Measurements from ENCODE around the gene UQCRHL.

Gene UQCRHL

GRCh38 chr1:15762546-15762945, 44.9 kb downstream of the UQCRHL start:
- DNase-seq (ENCODE audit: extremely low read depth, insufficient read length), result no peak
- TF ChIP-seq CTCF (IDR thresholded peaks at IDR 0.05; ENCODE audit: insufficient read depth, low read length, poor library complexity, severe bottlenecking), result no peak
- Histone ChIP-seq H3K4me3 (replicated peaks; ENCODE audit: low read depth, low read length) (no peak overlapping the region), H3K27me3 (replicated peaks; ENCODE audit: control insufficient read depth, insufficient read depth, low read length) (no peaks in the 10 kb centered on the region; the same call in 1 of the 2 replicates), H3K36me3 (ENCODE audit: control insufficient read depth, insufficient read depth, low read length) (no peaks in the 10 kb centered on the region)

GRCh38 chr1:15761366-15762128, 45.9 kb downstream of the UQCRHL start:
- H3K36me3 ChIP-seq (ENCODE audit: control insufficient read depth, insufficient read depth, low read length), result no peaks in the 10 kb centered on the region
- no peak for TF ChIP-seq CTCF (IDR thresholded peaks at IDR 0.05; ENCODE audit: insufficient read depth, low read length, poor library complexity, severe bottlenecking)
- no peak for DNase-seq (ENCODE audit: extremely low read depth, insufficient read length)
- no peaks in the 10 kb centered on the region; the same call in 1 of the 2 replicates for H3K27me3 ChIP-seq (replicated peaks; ENCODE audit: control insufficient read depth, insufficient read depth, low read length)
- H3K4me3 ChIP-seq (replicated peaks; ENCODE audit: low read depth, low read length), result no peak overlapping the region

GRCh38 chr1:15760520-15761211, 46.8 kb downstream of the UQCRHL start:
- Histone ChIP-seq H3K36me3 (ENCODE audit: control insufficient read depth, insufficient read depth, low read length) (no peaks in the 10 kb centered on the region), H3K27me3 (replicated peaks; ENCODE audit: control insufficient read depth, insufficient read depth, low read length) (peaks cover 1% of the 10 kb centered on the region; the same call in 1 of the 2 replicates), H3K4me3 (replicated peaks; ENCODE audit: low read depth, low read length) (no peak overlapping the region)
- TF ChIP-seq CTCF (IDR thresholded peaks at IDR 0.05; ENCODE audit: insufficient read depth, low read length, poor library complexity, severe bottlenecking), result no peak
- no peak for DNase-seq (ENCODE audit: extremely low read depth, insufficient read length)

- peaks cover 1% of the 10 kb centered on the region; the same call in 1 of the 2 replicates for H3K27me3 ChIP-seq (replicated peaks; ENCODE audit: control insufficient read depth, insufficient read depth, low read length)
- no peak for TF ChIP-seq CTCF (IDR thresholded peaks at IDR 0.05; ENCODE audit: insufficient read depth, low read length, poor library complexity, severe bottlenecking)
- DNase-seq (ENCODE audit: extremely low read depth, insufficient read length), result no peak
- no peaks in the 10 kb centered on the region for H3K36me3 ChIP-seq (ENCODE audit: control insufficient read depth, insufficient read depth, low read length)
- H3K4me3 ChIP-seq (replicated peaks; ENCODE audit: low read depth, low read length), result no peak overlapping the region
Observed at GRCh38 chr1:15758953-15759661, 48.3 kb downstream of the UQCRHL start.

- H3K4me3 ChIP-seq (replicated peaks; ENCODE audit: low read depth, low read length), result no peak within 1 kb of the TSS
- DNase-seq (ENCODE audit: extremely low read depth, insufficient read length), result no peak
- no peak for TF ChIP-seq CTCF (IDR thresholded peaks at IDR 0.05; ENCODE audit: insufficient read depth, low read length, poor library complexity, severe bottlenecking)
- H3K27me3 ChIP-seq (replicated peaks; ENCODE audit: control insufficient read depth, insufficient read depth, low read length), result peaks cover 1% of the 10 kb centered on the region; the same call in 1 of the 2 replicates
- no peaks in the 10 kb centered on the region for H3K36me3 ChIP-seq (ENCODE audit: control insufficient read depth, insufficient read depth, low read length)
Observed at GRCh38 chr1:15758343-15758931, 49.0 kb downstream of the UQCRHL start, which contains the start of gene FBLIM1. Gene FBLIM1, plus strand, starts transcription at chr1:15758795. Its CDS starts 6,189 bp downstream, at chr1:15764984.
